Measurements from ENCODE around the gene SNRPA.

DNA sequence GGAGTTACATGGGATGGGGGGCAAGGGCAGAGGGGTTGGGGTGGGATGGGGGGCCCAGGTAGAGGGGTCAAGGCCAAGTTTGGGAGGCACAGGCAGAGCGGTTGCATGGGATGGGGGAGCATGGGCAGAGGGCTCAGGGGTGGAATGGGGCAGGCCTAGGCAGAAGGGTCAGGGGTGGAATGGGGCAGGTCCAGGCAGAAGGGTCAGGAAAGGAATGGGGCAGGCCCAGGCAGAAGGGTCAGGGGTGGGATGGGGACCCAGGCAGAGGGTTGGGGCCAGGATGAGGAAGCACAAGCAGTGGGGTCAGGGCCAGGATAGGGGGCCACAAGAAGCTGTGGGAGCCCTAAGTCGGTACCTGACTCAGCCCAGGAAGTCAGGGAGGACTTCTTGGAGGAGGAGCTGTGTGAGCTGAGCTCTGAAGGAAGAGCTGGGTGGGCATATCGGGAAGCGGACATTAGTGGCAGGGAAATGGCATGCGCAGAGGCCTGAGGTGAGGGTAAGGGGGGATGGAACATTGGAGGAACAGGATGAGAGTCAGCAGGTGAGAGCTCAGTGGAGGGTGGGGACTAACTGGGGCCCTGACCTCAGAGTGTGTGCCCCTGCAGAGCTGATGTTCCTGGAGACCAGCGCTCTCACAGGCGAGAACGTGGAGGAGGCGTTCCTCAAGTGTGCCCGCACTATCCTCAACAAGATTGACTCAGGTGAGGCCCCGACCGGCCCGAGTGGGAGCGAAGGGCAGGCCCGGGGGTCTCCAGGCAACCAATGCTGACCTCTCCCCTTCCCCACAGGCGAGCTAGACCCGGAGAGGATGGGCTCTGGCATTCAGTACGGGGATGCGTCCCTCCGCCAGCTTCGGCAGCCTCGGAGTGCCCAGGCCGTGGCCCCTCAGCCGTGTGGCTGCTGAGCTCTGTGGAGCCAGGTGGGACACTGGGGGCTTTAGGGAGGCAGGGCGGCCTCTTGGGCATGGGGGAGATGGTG lies 35.3 kb downstream of the SNRPA start:
- TF ChIP-seq, protein P1, sequence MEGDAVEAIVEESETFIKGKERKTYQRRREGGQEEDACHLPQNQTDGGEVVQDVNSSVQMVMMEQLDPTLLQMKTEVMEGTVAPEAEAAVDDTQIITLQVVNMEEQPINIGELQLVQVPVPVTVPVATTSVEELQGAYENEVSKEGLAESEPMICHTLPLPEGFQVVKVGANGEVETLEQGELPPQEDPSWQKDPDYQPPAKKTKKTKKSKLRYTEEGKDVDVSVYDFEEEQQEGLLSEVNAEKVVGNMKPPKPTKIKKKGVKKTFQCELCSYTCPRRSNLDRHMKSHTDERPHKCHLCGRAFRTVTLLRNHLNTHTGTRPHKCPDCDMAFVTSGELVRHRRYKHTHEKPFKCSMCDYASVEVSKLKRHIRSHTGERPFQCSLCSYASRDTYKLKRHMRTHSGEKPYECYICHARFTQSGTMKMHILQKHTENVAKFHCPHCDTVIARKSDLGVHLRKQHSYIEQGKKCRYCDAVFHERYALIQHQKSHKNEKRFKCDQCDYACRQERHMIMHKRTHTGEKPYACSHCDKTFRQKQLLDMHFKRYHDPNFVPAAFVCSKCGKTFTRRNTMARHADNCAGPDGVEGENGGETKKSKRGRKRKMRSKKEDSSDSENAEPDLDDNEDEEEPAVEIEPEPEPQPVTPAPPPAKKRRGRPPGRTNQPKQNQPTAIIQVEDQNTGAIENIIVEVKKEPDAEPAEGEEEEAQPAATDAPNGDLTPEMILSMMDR (IDR thresholded peaks at IDR 0.05; ENCODE audit: low read length) = no peak
- TF ChIP-seq EZH2 (IDR thresholded peaks at IDR 0.05; ENCODE audit: borderline replicate concordance, low read length) = no peak

Data from OCI-LY1 (cell line).